ENCODE data around the gene KMT5C. TPM values are rescaled to one million over a fixed set of nuclear protein-coding genes. Genes with fewer than 3 reads are reported as not detected.

Gene KMT5C
- total and polyA plus RNA-seq, 10 of the 15 experiments (the other 5 are each of a cell fraction or from before 2014, with no cell fraction given): 0.20 to 15.8 (median 4.3) TPM; not detected in 1

GRCh38 chr19:55320844-55321419 lies 18.7 kb upstream of the KMT5C start (continued):
- no peak for TF ChIP-seq PBX3 (IDR thresholded peaks at IDR 0.05; ENCODE audit: insufficient replicate concordance, low read depth, low read length)

- DNase-seq (ENCODE audit: low read depth, low spot score): no peak
- ChIA-PET RAD21 (ENCODE audit: unreplicated experiment) (interaction anchor here (1.2 kb wide), 1 partner anchor 20 kb away, joined by 4 read pairs; no protein-coding TSS in a partner anchor), POLR2A (interaction anchor here (1.1 kb wide), 1 partner anchor 17 kb away, joined by 3 read pairs; no protein-coding TSS in a partner anchor), SMC1A (ENCODE audit: uncharacterized antibody, unreplicated experiment) (interaction anchor here (1.2 kb wide), 1 partner anchor 20 kb away, joined by 5 read pairs; no protein-coding TSS in a partner anchor), CTCF (interaction anchor here (0.7 to 2.7 kb wide), 4 partner anchors 18 to 181 kb away, joined by 3 to 13 read pairs (median 5); partner anchors contain the start of gene KMT5C)
- FAIRE-seq: no peak
- Histone ChIP-seq H3K79me2 (ENCODE audit: control insufficient read depth, insufficient read depth, low read length) (no peaks in the 10 kb centered on the region), H3K4me3 (no peak overlapping the region), H3K9me3 (replicated peaks; ENCODE audit: control insufficient read depth, insufficient read depth, low read length) (no peaks in the 10 kb centered on the region), H4K20me1 (ENCODE audit: control insufficient read depth, insufficient read depth) (no peaks in the 10 kb centered on the region), H3K4me1 (ENCODE audit: control insufficient read depth, insufficient read depth, low read length) (no peaks in the 10 kb centered on the region), H3K4me2 (ENCODE audit: control insufficient read depth, insufficient read depth) (no peak overlapping the region), H3K9ac (ENCODE audit: control insufficient read depth, insufficient read depth, low read length) (no peak overlapping the region), H2AFZ (ENCODE audit: control insufficient read depth, low read depth, low read length) (no peak overlapping the region), H3K27ac (ENCODE audit: control insufficient read depth, insufficient read depth) (no peak overlapping the region), H3K27me3 (replicated peaks in 1 of 2; ENCODE audit: control insufficient read depth in 2 of 2, insufficient read depth in 2 of 2, low read length in 1 of 2) (no peaks in the 10 kb centered on the region), H3K36me3 (ENCODE audit: control insufficient read depth in 2 of 2, insufficient read depth in 2 of 2, low read length in 1 of 2) (no peaks in the 10 kb centered on the region)
- no peak for ATAC-seq
- BruUV-seq (replicated peaks): no TSS peak
- in situ Hi-C loops (cut with MboI): no loop called here
- 1% methylated on average over 9 of the region's 9 CpGs for WGBS (ENCODE audit: insufficient coverage, insufficient replicate concordance, low lambda C conversion rate, missing lambda C conversion rate)
- intact Hi-C loops (cut with micrococcal nuclease; ENCODE audit: unreplicated experiment): no loop called here
- TF ChIP-seq POLR2AphosphoS5 (IDR thresholded peaks at IDR 0.05; ENCODE audit: low read length) (no peak), MEF2A (IDR thresholded peaks at IDR 0.05; ENCODE audit: insufficient read depth, low read depth, low read length) (no peak), SRF (IDR thresholded peaks at IDR 0.05; ENCODE audit: low read depth in 2 of 2, low read length in 2 of 2) (no peak), RELA (IDR thresholded peaks at IDR 0.05; ENCODE audit: borderline replicate concordance, partially characterized antibody) (no peak), SUPT20H (IDR thresholded peaks at IDR 0.05; ENCODE audit: borderline replicate concordance, control insufficient read depth, low read depth, low read length) (no peak), MLLT1 (IDR thresholded peaks at IDR 0.05) (no peak), BHLHE40 (IDR thresholded peaks at IDR 0.05; ENCODE audit: borderline replicate concordance in 1 of 2, low read depth in 2 of 2, low read length in 1 of 2) (no peak), REST (IDR thresholded peaks at IDR 0.05; ENCODE audit: low read depth, low read length) (no peak), ZBTB33 (IDR thresholded peaks at IDR 0.05) (no peak), EGR1 (IDR thresholded peaks at IDR 0.05; ENCODE audit: borderline replicate concordance in 1 of 2, low read depth in 2 of 2, low read length in 2 of 2) (no peak)
Observed at GRCh38 chr19:55321466-55322137, 18.1 kb upstream of the KMT5C start.
